Measurements from ENCODE around the gene PLBD1. TPM values are rescaled to one million over a fixed set of nuclear protein-coding genes. Genes with fewer than 3 reads are reported as not detected.

The PLBD1 gene
- total RNA-seq, 1 experiment from 2014 or later: not detected

- intact Hi-C loops (cut with micrococcal nuclease; ENCODE audit: unreplicated experiment): no loop called here
- BruUV-seq (replicated peaks): no TSS peak
- H3K27ac ChIP-seq (ENCODE audit: low read depth, low read length, poor library complexity, severe bottlenecking): no peak overlapping the region
- TF ChIP-seq EZH2 (IDR thresholded peaks at IDR 0.05; ENCODE audit: borderline replicate concordance, low read depth, low read length, poor library complexity, severe bottlenecking): no peak
- TF ChIP-seq, protein P1, sequence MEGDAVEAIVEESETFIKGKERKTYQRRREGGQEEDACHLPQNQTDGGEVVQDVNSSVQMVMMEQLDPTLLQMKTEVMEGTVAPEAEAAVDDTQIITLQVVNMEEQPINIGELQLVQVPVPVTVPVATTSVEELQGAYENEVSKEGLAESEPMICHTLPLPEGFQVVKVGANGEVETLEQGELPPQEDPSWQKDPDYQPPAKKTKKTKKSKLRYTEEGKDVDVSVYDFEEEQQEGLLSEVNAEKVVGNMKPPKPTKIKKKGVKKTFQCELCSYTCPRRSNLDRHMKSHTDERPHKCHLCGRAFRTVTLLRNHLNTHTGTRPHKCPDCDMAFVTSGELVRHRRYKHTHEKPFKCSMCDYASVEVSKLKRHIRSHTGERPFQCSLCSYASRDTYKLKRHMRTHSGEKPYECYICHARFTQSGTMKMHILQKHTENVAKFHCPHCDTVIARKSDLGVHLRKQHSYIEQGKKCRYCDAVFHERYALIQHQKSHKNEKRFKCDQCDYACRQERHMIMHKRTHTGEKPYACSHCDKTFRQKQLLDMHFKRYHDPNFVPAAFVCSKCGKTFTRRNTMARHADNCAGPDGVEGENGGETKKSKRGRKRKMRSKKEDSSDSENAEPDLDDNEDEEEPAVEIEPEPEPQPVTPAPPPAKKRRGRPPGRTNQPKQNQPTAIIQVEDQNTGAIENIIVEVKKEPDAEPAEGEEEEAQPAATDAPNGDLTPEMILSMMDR (conservative IDR thresholded peaks at IDR 0.05; ENCODE audit: low read depth, low read length): no peak
- CTCF ChIA-PET: no interaction called here
- no peak overlapping the region for H3K4me3 ChIP-seq (ENCODE audit: low read depth, low read length, poor library complexity, severe bottlenecking)
- no peaks in the 10 kb centered on the region for H3K4me1 ChIP-seq (ENCODE audit: insufficient read depth, low read length, poor library complexity, severe bottlenecking)
- POLR2A ChIA-PET (ENCODE audit: low non-redundant PET): no interaction called here
- DNase-seq (ENCODE audit: low spot score): no peak
- no peaks in the 10 kb centered on the region for H3K36me3 ChIP-seq (ENCODE audit: insufficient read depth, low read length, poor library complexity, severe bottlenecking)
- no peaks in the 10 kb centered on the region for H3K27me3 ChIP-seq (replicated peaks; ENCODE audit: insufficient read depth, low read depth, low read length, poor library complexity)
- H3K9me3 ChIP-seq (ENCODE audit: low read depth, low read length, poor library complexity, severe bottlenecking): peaks cover 20% of the 10 kb centered on the region
Observed at GRCh38 chr12:14607568-14607967, 39.9 kb upstream of the PLBD1 start.

DNA sequence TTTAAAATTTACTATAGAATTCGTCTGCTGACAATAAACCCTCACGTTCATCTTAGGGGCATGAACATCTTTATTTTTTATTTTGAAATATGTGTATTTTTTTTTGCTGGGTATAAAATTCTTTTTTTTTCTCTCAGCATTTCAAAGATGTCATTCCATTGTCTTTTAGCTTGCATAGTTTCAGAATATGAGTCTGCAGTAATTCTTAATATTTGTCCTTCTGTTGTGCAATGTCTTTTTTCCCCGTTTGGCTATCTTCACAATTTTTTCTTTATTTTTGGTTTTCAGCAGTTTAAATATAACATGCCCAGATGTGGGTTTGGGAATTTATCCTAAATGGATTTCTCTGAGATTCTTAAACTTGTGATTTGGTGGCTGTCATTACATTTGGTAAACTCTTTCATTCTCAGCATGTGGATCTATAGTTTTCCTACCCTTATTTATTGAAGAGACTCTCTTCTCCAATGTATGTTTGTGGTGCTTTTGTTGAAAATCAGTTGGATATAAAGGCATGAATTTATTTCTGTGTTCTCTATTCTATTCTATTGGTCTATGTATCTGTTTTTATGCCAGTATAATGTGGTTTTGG, 37.8 kb upstream of the PLBD1 start:
- POLR2A ChIA-PET (ENCODE audit: low non-redundant PET): no interaction called here

GRCh38 chr12:14601692-14602478, 34.2 kb upstream of the PLBD1 start:
- Histone ChIP-seq H3K36me3 (ENCODE audit: insufficient read depth, low read length, poor library complexity, severe bottlenecking) (no peaks in the 10 kb centered on the region), H3K9me3 (ENCODE audit: low read depth, low read length, poor library complexity, severe bottlenecking) (peaks cover 15% of the 10 kb centered on the region), H3K4me1 (ENCODE audit: insufficient read depth, low read length, poor library complexity, severe bottlenecking) (no peaks in the 10 kb centered on the region), H3K27ac (ENCODE audit: low read depth, low read length, poor library complexity, severe bottlenecking) (no peak overlapping the region), H3K4me3 (ENCODE audit: low read depth, low read length, poor library complexity, severe bottlenecking) (no peak overlapping the region), H3K27me3 (replicated peaks; ENCODE audit: insufficient read depth, low read depth, low read length, poor library complexity) (no peaks in the 10 kb centered on the region)
- intact Hi-C loops (cut with micrococcal nuclease; ENCODE audit: unreplicated experiment): no loop called here
- no peak for DNase-seq (ENCODE audit: low spot score)
- ChIA-PET CTCF (no interaction called here), POLR2A (ENCODE audit: low non-redundant PET) (interaction anchor here (0.6 kb wide), 1 partner anchor 9 kb away, joined by 4 read pairs; no protein-coding TSS in a partner anchor)
- BruUV-seq (replicated peaks): no TSS peak
- no peak for TF ChIP-seq EZH2 (IDR thresholded peaks at IDR 0.05; ENCODE audit: borderline replicate concordance, low read depth, low read length, poor library complexity, severe bottlenecking)
- TF ChIP-seq, protein P1 (conservative IDR thresholded peaks at IDR 0.05; ENCODE audit: low read depth, low read length): no peak

More for the DNA sequence above, 37.8 kb upstream of the PLBD1 start:
- Histone ChIP-seq H3K27ac (ENCODE audit: low read depth, low read length, poor library complexity, severe bottlenecking) (no peak overlapping the region), H3K4me1 (ENCODE audit: insufficient read depth, low read length, poor library complexity, severe bottlenecking) (no peaks in the 10 kb centered on the region), H3K9me3 (ENCODE audit: low read depth, low read length, poor library complexity, severe bottlenecking) (peaks cover 16% of the 10 kb centered on the region), H3K4me3 (ENCODE audit: low read depth, low read length, poor library complexity, severe bottlenecking) (no peak overlapping the region), H3K36me3 (ENCODE audit: insufficient read depth, low read length, poor library complexity, severe bottlenecking) (no peaks in the 10 kb centered on the region), H3K27me3 (replicated peaks; ENCODE audit: insufficient read depth, low read depth, low read length, poor library complexity) (no peaks in the 10 kb centered on the region)
- DNase-seq (ENCODE audit: low spot score): no peak
- no TSS peak for BruUV-seq (replicated peaks)
- CTCF ChIA-PET: no interaction called here
- intact Hi-C loops (cut with micrococcal nuclease; ENCODE audit: unreplicated experiment): no loop called here
- TF ChIP-seq EZH2 (IDR thresholded peaks at IDR 0.05; ENCODE audit: borderline replicate concordance, low read depth, low read length, poor library complexity, severe bottlenecking): no peak
- TF ChIP-seq, protein P1 (conservative IDR thresholded peaks at IDR 0.05; ENCODE audit: low read depth, low read length): no peak

Measured in A673 (cell line).